SK-N-SH (cell line): ENCODE measurements around the gene NCOA5. TPM values are rescaled to one million over a fixed set of nuclear protein-coding genes. Genes with fewer than 3 reads are reported as not detected.

Experiments
- CTCF ChIA-PET: fragments of 300-600, 350-600 bp; formaldehyde crosslinking; extraction: SDS; loops from one replicate; lab custom pipeline; 2021; lab: Yijun Ruan, JAX
- POLR2A ChIA-PET: fragments of 350-600 bp; sonication (Branson Sonifier 250); formaldehyde crosslinking; extraction: SDS; loops from one replicate; lab custom pipeline; 2020; ENCODE audit warnings: antibody characterized with exemption, inconsistent platforms; lab: Yijun Ruan, JAX
- DNase-seq: peaks from one replicate; pipeline ENCODE4 v3.0.0; 2012
- H2AFZ ChIP-seq: fragments of 200-600 bp; sonication (generic); 2 replicates; pipeline ENCODE4 v1.8.1; 2016; ENCODE audit warnings: antibody characterized with exemption, mild to moderate bottlenecking, low read depth
- H3F3A ChIP-seq: fragments of 200-600 bp; sonication (generic); replicated peaks from 2 replicates; pipeline ENCODE3; 2016; ENCODE audit warnings: antibody characterized with exemption, mild to moderate bottlenecking; ENCODE audit not compliant: insufficient read depth
- H3K27ac ChIP-seq, 2 experiments: fragments of 200-500 bp in 1 of 2; fragments of 200-600 bp in 1 of 2; sonication (Bioruptor generic) in 1 of 2; sonication (generic), shearing (Covaris generic) in 1 of 2; 2 replicates each; pipeline versions ENCODE4 v1.5.1 to v1.6.1; 2014 to 2016; ENCODE audit warnings: low read depth in 2 of 2, inconsistent platforms in 1 of 2, low read length in 1 of 2, mild to moderate bottlenecking in 1 of 2, mixed read lengths in 1 of 2
- H3K27me3 ChIP-seq: fragments of 200-600 bp; sonication (generic), shearing (Covaris generic); 2 replicates; pipeline ENCODE4 v1.6.1; 2016; ENCODE audit warnings: mixed run types; ENCODE audit not compliant: insufficient read depth
- H3K36me3 ChIP-seq, 2 experiments: fragments of 200-500 bp in 1 of 2; fragments of 200-600 bp in 1 of 2; sonication (Bioruptor generic) in 1 of 2; sonication (generic) in 1 of 2; replicated peaks in 1 of 2; 2 replicates each; pipeline versions ENCODE3 to v1.5.1; 2014 to 2016; ENCODE audit warnings: low read length in 1 of 2, mild to moderate bottlenecking in 1 of 2; ENCODE audit not compliant: insufficient read depth in 2 of 2, control insufficient read depth in 1 of 2
- H3K4me1 ChIP-seq, 2 experiments: fragments of 200-500 bp in 1 of 2; fragments of 200-600 bp in 1 of 2; sonication (Bioruptor generic) in 1 of 2; sonication (generic), shearing (Covaris generic) in 1 of 2; 2 replicates each; pipeline versions ENCODE4 v1.5.1 to v1.6.1; 2014 to 2016; ENCODE audit warnings: low read depth in 1 of 2, low read length in 1 of 2, mixed run types in 1 of 2; ENCODE audit not compliant: insufficient read depth in 2 of 2, control insufficient read depth in 1 of 2
- H3K4me2 ChIP-seq: fragments of 200-600 bp; sonication (generic), shearing (Covaris generic); 2 replicates; pipeline ENCODE4 v1.6.1; 2017; ENCODE audit warnings: mixed run types
- H3K4me3 ChIP-seq, 2 experiments: fragments of 200-500 bp in 1 of 2; fragments of 200-600 bp in 1 of 2; sonication (Bioruptor generic) in 1 of 2; sonication (generic), shearing (Covaris generic) in 1 of 2; 2 replicates each; pipeline versions ENCODE4 v1.5.1 to v1.8.1; 2014 to 2016; ENCODE audit warnings: low read depth in 2 of 2, inconsistent platforms in 1 of 2, low read length in 1 of 2, mild to moderate bottlenecking in 1 of 2, mixed read lengths in 1 of 2, moderate library complexity in 1 of 2
- H3K79me2 ChIP-seq: fragments of 200-600 bp; sonication (generic); 2 replicates; pipeline ENCODE4 v1.8.1; 2017; ENCODE audit warnings: mild to moderate bottlenecking; ENCODE audit not compliant: insufficient read depth
- H3K9ac ChIP-seq: fragments of 200-600 bp; sonication (generic); 2 replicates; pipeline ENCODE4 v1.6.1; 2017; ENCODE audit warnings: mixed run types
- H3K9me2 ChIP-seq: fragments of 200-600 bp; sonication (generic); 2 replicates; pipeline ENCODE4 v1.6.1; 2017; ENCODE audit warnings: mixed run types
- H3K9me3 ChIP-seq: fragments of 200-600 bp; sonication (generic); 2 replicates; pipeline ENCODE4 v1.6.1; 2017; ENCODE audit warnings: mixed run types, mild to moderate bottlenecking, moderate library complexity
- H4K20me1 ChIP-seq: fragments of 200-600 bp; sonication (generic); 2 replicates; pipeline ENCODE4 v1.6.1; 2017; ENCODE audit warnings: mild to moderate bottlenecking, mixed run types; ENCODE audit not compliant: insufficient read depth
- ELF1 ChIP-seq: IDR thresholded peaks from 2 replicates; pipeline ENCODE4 v1.4.0; 2012
- EP300 ChIP-seq, 2 experiments: IDR thresholded peaks; 2 replicates each; pipeline versions ENCODE4 v1.4.0 to v1.6.1; 2012; ENCODE audit warnings: borderline replicate concordance in 1 of 2, low read depth in 1 of 2, low read length in 1 of 2
- JUND ChIP-seq: IDR thresholded peaks from 2 replicates; pipeline ENCODE4 v1.4.0; 2012
- SIN3A ChIP-seq: IDR thresholded peaks from 2 replicates; pipeline ENCODE4 v1.6.1; 2012; ENCODE audit warnings: low read depth, mild to moderate bottlenecking, low read length, moderate library complexity, borderline replicate concordance
- WGBS: methylation state at CpG from one replicate; pipeline ENCODE4 v1.1.6; 2017; ENCODE audit warnings: low lambda C conversion rate; 5-methylcytosine and 5-hydroxymethylcytosine counted together
- polyA plus RNA-seq, 3 experiments: library from polyadenylated mRNA; depleted of rRNA; stranded (reverse); fragments of >200 nt; gene quantifications; 2 replicates each; pipeline ENCODE4 v1.2.3, GENCODE V29; 2012
- TF ChIP-seq, protein P1 (sequence below): IDR thresholded peaks from 2 replicates; pipeline ENCODE4 v1.6.1; 2012; ENCODE audit warnings: mild to moderate bottlenecking, low read depth, low read length, moderate library complexity

Gene NCOA5
- polyA plus RNA-seq, 1 of the 3 experiments (the other 2 are of a cell fraction) = 20.4 TPM

DNA sequence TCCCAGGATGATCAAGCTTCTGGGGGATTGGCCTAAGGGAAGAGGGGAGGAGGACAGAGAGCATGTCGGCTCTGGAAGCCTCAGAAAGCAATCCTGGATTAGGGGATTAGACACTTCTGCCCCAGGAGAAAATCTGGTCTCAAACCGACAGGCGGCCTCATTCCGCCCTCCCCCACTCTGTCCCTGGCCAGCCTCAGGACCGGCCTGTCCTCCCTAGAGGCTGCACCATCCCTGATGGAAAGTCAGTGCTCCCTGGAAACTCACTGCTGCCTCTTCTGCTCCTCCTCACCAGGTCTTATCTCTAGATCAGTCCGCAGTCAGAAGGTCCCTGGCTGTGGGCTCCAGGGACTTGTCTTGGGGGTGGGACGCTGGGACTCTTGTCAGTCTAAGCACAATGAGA, 61.7 kb downstream of the NCOA5 start:
- no peak for DNase-seq
- H3K9me2 ChIP-seq = no peaks in the 10 kb centered on the region
- no peak overlapping the region for H3K27ac ChIP-seq
- H3K9ac ChIP-seq = no peak overlapping the region
- H3K4me2 ChIP-seq = no peak overlapping the region
- TF ChIP-seq JUND = no peak
- no peak for TF ChIP-seq SIN3A
- TF ChIP-seq, protein P1, sequence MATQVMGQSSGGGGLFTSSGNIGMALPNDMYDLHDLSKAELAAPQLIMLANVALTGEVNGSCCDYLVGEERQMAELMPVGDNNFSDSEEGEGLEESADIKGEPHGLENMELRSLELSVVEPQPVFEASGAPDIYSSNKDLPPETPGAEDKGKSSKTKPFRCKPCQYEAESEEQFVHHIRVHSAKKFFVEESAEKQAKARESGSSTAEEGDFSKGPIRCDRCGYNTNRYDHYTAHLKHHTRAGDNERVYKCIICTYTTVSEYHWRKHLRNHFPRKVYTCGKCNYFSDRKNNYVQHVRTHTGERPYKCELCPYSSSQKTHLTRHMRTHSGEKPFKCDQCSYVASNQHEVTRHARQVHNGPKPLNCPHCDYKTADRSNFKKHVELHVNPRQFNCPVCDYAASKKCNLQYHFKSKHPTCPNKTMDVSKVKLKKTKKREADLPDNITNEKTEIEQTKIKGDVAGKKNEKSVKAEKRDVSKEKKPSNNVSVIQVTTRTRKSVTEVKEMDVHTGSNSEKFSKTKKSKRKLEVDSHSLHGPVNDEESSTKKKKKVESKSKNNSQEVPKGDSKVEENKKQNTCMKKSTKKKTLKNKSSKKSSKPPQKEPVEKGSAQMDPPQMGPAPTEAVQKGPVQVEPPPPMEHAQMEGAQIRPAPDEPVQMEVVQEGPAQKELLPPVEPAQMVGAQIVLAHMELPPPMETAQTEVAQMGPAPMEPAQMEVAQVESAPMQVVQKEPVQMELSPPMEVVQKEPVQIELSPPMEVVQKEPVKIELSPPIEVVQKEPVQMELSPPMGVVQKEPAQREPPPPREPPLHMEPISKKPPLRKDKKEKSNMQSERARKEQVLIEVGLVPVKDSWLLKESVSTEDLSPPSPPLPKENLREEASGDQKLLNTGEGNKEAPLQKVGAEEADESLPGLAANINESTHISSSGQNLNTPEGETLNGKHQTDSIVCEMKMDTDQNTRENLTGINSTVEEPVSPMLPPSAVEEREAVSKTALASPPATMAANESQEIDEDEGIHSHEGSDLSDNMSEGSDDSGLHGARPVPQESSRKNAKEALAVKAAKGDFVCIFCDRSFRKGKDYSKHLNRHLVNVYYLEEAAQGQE = 0 out of 2 replicates have a peak, but pooled peaks have one; percentile 29
- TF ChIP-seq EP300 (IDR thresholded peaks at IDR 0.05; ENCODE audit: borderline replicate concordance in 1 of 2, low read depth in 1 of 2, low read length in 1 of 2) = no peak
- TF ChIP-seq, all 33 proteins: peak for 1
- Histone ChIP-seq H3K4me1 (peaks cover 0 to 11% of the 10 kb centered on the region in 2 experiments; a peak in 1 of 4 replicates), H3F3A (no peaks in the 10 kb centered on the region), H3K79me2 (no peaks in the 10 kb centered on the region), H3K4me3 (no peak overlapping the region), H4K20me1 (peaks cover 13% of the 10 kb centered on the region), H2AFZ (no peak overlapping the region), H3K36me3 (no peaks in the 10 kb centered on the region), H3K9me3 (no peaks in the 10 kb centered on the region), H3K27me3 (peaks cover 40% of the 10 kb centered on the region)
- ChIA-PET POLR2A (no interaction called here), CTCF (interaction anchor here (0.7 to 4.9 kb wide), 5 partner anchors 14 to 384 kb away, joined by 3 to 43 read pairs (median 4); no protein-coding TSS in a partner anchor)
- WGBS = 62% methylated on average over 5 of the region's 7 CpGs

DNA sequence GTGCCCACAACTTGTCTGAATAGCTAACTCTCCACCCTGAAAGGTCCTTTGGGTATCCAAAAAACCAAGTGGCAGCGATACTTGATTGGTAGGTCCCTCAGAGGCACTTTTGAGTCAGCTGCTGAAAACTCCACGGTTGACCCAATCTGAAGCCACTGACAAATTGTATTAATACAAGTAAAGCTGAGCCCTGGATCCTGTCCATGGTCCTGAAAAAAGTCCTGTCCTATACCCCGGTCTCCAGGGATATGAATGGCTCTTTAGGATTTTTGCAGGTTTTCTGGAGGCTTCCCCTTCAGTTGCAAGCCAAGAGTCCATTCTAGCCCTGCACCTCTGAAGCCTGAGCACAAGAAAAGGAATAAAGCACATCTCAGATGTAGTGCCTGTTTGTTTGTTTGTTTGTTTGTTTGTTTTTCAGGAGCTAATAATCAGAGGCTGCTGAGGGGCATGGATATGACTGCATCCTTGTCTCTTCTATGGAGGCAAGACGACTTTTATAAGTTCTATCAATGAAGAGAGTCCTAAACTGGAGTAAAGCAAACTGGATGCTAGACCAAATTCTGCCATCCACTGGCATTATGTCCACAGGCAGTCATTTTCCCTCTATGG, 62.4 kb downstream of the NCOA5 start:
- Histone ChIP-seq H3K9me3 (no peaks in the 10 kb centered on the region), H3K9ac (no peak overlapping the region)

More for the DNA sequence above, 62.4 kb downstream of the NCOA5 start:
- Histone ChIP-seq H3K27me3 (peaks cover 32% of the 10 kb centered on the region), H3K4me2 (no peak overlapping the region), H4K20me1 (peaks cover 13% of the 10 kb centered on the region), H3F3A (no peaks in the 10 kb centered on the region), H3K9me2 (no peaks in the 10 kb centered on the region), H3K79me2 (no peaks in the 10 kb centered on the region), H3K27ac (no peak overlapping the region), H3K36me3 (no peaks in the 10 kb centered on the region)
- CTCF ChIA-PET = interaction anchor here (0.7 to 4.9 kb wide), 4 partner anchors 14 to 384 kb away, joined by 3 to 43 read pairs (median 4); no protein-coding TSS in a partner anchor
- TF ChIP-seq, protein P1 = peak; percentile 99
- no peak for TF ChIP-seq ELF1
- TF ChIP-seq, all 33 proteins: peak for 1
- 36% methylated on average over 4 of the region's 4 CpGs for WGBS
- H3K4me3 ChIP-seq = no peak overlapping the region
- POLR2A ChIA-PET = interaction anchor here (1.4 kb wide), 1 partner anchor 57 kb away, joined by 4 read pairs; no protein-coding TSS in a partner anchor
- H3K4me1 ChIP-seq = peaks cover 0 to 13% of the 10 kb centered on the region in 2 experiments; a peak in 1 of 4 replicates
- no peak overlapping the region for H2AFZ ChIP-seq
- DNase-seq = no peak
